Neural cell (in vitro differentiated cells): Measurements from ENCODE around the gene GASK1B. TPM values are rescaled to one million over a fixed set of nuclear protein-coding genes. Genes with fewer than 3 reads are reported as not detected.

Experiments used
- H2AFZ ChIP-seq: fragments of 200-600, 300-800 bp; sonication (generic), shearing (Covaris generic); 2 replicates; pipeline ENCODE4 v1.6.0; 2014; ENCODE audit warnings: low read depth, mild to moderate bottlenecking, antibody characterized with exemption, low read length, moderate library complexity
- H3F3A ChIP-seq: fragments of 200-600 bp; shearing (Covaris generic); 2 replicates; pipeline ENCODE4 v1.6.1; 2016; ENCODE audit warnings: mild to moderate bottlenecking, moderate library complexity, mixed read lengths, antibody characterized with exemption, low read length; ENCODE audit not compliant: insufficient read depth, poor library complexity, severe bottlenecking
- H3K27ac ChIP-seq: fragments of 200-600, 300-800 bp; sonication (generic), shearing (Covaris generic); 2 replicates; pipeline ENCODE4 v1.5.1; 2014; ENCODE audit warnings: mild to moderate bottlenecking, low read length, moderate library complexity
- H3K27me3 ChIP-seq: fragments of 300-800, 200-600 bp; sonication (generic), shearing (Covaris generic); 2 replicates; pipeline ENCODE4 v1.6.0; 2014; ENCODE audit warnings: mild to moderate bottlenecking, low read depth, low read length, moderate library complexity; ENCODE audit not compliant: insufficient read depth
- H3K36me3 ChIP-seq: fragments of 300-800, 200-600 bp; sonication (generic), shearing (Covaris generic); 2 replicates; pipeline ENCODE4 v1.5.1; 2014; ENCODE audit warnings: mild to moderate bottlenecking, antibody characterized with exemption, low read length, moderate library complexity; ENCODE audit not compliant: insufficient read depth
- H3K4me2 ChIP-seq: fragments of 300-800, 200-600 bp; sonication (generic), shearing (Covaris generic); 2 replicates; pipeline ENCODE4 v1.6.0; 2014; ENCODE audit warnings: mild to moderate bottlenecking, low read length
- H3K4me3 ChIP-seq: fragments of 300-800, 200-600 bp; sonication (generic), shearing (Covaris generic); 2 replicates; pipeline ENCODE4 v1.5.1; 2014; ENCODE audit warnings: mild to moderate bottlenecking, low read length, moderate library complexity
- H3K79me2 ChIP-seq: fragments of 200-600 bp; shearing (Covaris generic); replicated peaks from 2 replicates; pipeline ENCODE4 v1.6.0; 2014; ENCODE audit warnings: mild to moderate bottlenecking, low read length, moderate library complexity; ENCODE audit not compliant: insufficient read depth
- H3K9ac ChIP-seq: fragments of 300-800, 200-600 bp; sonication (generic), shearing (Covaris generic); 2 replicates; pipeline ENCODE4 v1.6.1; 2016; ENCODE audit warnings: mild to moderate bottlenecking, low read length, mixed read lengths
- H3K9me2 ChIP-seq: fragments of 200-600 bp; shearing (Covaris generic); 2 replicates; pipeline ENCODE4 v1.6.1; 2016; ENCODE audit warnings: mild to moderate bottlenecking, low read length, mixed read lengths; ENCODE audit not compliant: insufficient read depth
- H3K9me3 ChIP-seq: fragments of 200-600, 300-800 bp; sonication (generic), shearing (Covaris generic); 2 replicates; pipeline ENCODE4 v1.6.1; 2016; ENCODE audit warnings: mild to moderate bottlenecking, mixed run types, low read length, moderate library complexity, mixed read lengths
- H4K20me1 ChIP-seq: fragments of 200-600 bp; shearing (Covaris generic); 2 replicates; pipeline ENCODE4 v1.6.1; 2016; ENCODE audit warnings: mild to moderate bottlenecking, mixed run types; ENCODE audit not compliant: insufficient read depth
- CTCF ChIP-seq: fragments of 450-650 bp; IDR thresholded peaks from 2 replicates; pipeline ENCODE4 v1.5.1; 2014; ENCODE audit warnings: antibody characterized with exemption, mild to moderate bottlenecking, moderate library complexity; ENCODE audit not compliant: poor library complexity, severe bottlenecking
- EP300 ChIP-seq: fragments of 450-650 bp; conservative IDR thresholded peaks from 2 replicates; pipeline ENCODE4 v1.6.1; 2014; ENCODE audit warnings: antibody characterized with exemption, mild to moderate bottlenecking, moderate library complexity; ENCODE audit not compliant: poor library complexity, severe bottlenecking
- EZH2 ChIP-seq: fragments of 200-600, 300-800 bp; shearing (Covaris generic), sonication (generic); IDR thresholded peaks from 2 replicates; pipeline ENCODE4 v1.6.1; 2014; ENCODE audit warnings: antibody characterized with exemption, low read length, borderline replicate concordance, mild to moderate bottlenecking; ENCODE audit not compliant: insufficient read depth, poor library complexity, severe bottlenecking
- MXI1 ChIP-seq: fragments of 450-650 bp; conservative IDR thresholded peaks from 2 replicates; pipeline ENCODE4 v1.6.1; 2014; ENCODE audit warnings: antibody characterized with exemption, mild to moderate bottlenecking; ENCODE audit not compliant: poor library complexity, severe bottlenecking
- POLR2AphosphoS5 ChIP-seq: IDR thresholded peaks from 2 replicates; pipeline ENCODE4 v1.6.1; 2012
- RAD21 ChIP-seq: fragments of 450-650 bp; conservative IDR thresholded peaks from 2 replicates; pipeline ENCODE4 v1.6.1; 2014; ENCODE audit warnings: antibody characterized with exemption, mild to moderate bottlenecking, moderate library complexity
- REST ChIP-seq: IDR thresholded peaks from 2 replicates; pipeline ENCODE4 v1.6.1; 2012; ENCODE audit warnings: borderline replicate concordance
- SMC3 ChIP-seq: fragments of 450-650 bp; conservative IDR thresholded peaks from 2 replicates; pipeline ENCODE4 v1.6.1; 2014; ENCODE audit warnings: antibody characterized with exemption, mild to moderate bottlenecking, moderate library complexity; ENCODE audit not compliant: poor library complexity
- TAF1 ChIP-seq: IDR thresholded peaks from 2 replicates; pipeline ENCODE4 v1.6.1; 2012; ENCODE audit warnings: low read depth
- polyA minus RNA-seq: library from RNA; depleted of rRNA, polyadenylated mRNA; stranded (reverse); fragments of >200 nt; gene quantifications from 2 replicates; pipeline ENCODE4 v1.2.3, GENCODE V29; 2014
- polyA plus RNA-seq: library from polyadenylated mRNA; depleted of rRNA; stranded (reverse); fragments of >200 nt; gene quantifications from 2 replicates; pipeline ENCODE4 v1.2.3, GENCODE V29; 2014

GASK1B gene
- polyA plus RNA-seq (0.40 and 4.9 TPM in 2 replicates), polyA minus RNA-seq (0.69 and 2.4 TPM in 2 replicates)

- Histone ChIP-seq H2AFZ (no peak within 1 kb of the TSS), H3K27me3 (no peaks in the 10 kb centered on the region), H4K20me1 (no peaks in the 10 kb centered on the region), H3K79me2 (no peaks in the 10 kb centered on the region), H3K4me3 (no peak within 1 kb of the TSS), H3F3A (no peaks in the 10 kb centered on the region), H3K9ac (no peak within 1 kb of the TSS), H3K9me3 (no peaks in the 10 kb centered on the region), H3K27ac (no peak within 1 kb of the TSS), H3K4me2 (no peak within 1 kb of the TSS), H3K9me2 (no peaks in the 10 kb centered on the region), H3K36me3 (no peaks in the 10 kb centered on the region)
- TF ChIP-seq RAD21 (peak; percentile 80), SMC3 (peak; percentile 84), CTCF (peak; percentile 73), EP300 (no peak), TAF1 (no peak), EZH2 (no peak)
Measured at GRCh38 chr4:158172261-158173258, at the start of gene GASK1B. GASK1B (minus strand) TSS chr4:158173025; CDS start chr4:158171375, 1,650 bp downstream.

- no peak for TF ChIP-seq EZH2
- no peak for TF ChIP-seq POLR2AphosphoS5
- no peak for TF ChIP-seq SMC3
- no peak for TF ChIP-seq EP300
- TF ChIP-seq REST, result no peak
- no peak for TF ChIP-seq MXI1
- no peak for TF ChIP-seq CTCF
- no peak for TF ChIP-seq TAF1
- no peak for TF ChIP-seq RAD21
- no peaks in the 10 kb centered on the region for H3K9me2 ChIP-seq
- no peak overlapping the region for H3K9ac ChIP-seq
- no peaks in the 10 kb centered on the region for H4K20me1 ChIP-seq
- H3F3A ChIP-seq, result no peaks in the 10 kb centered on the region
- no peaks in the 10 kb centered on the region for H3K79me2 ChIP-seq
- peak overlapping the region; percentile 71 for H3K27ac ChIP-seq
- H3K36me3 ChIP-seq, result no peaks in the 10 kb centered on the region
- H3K4me2 ChIP-seq, result no peak overlapping the region
- H3K4me3 ChIP-seq, result no peak overlapping the region
- no peaks in the 10 kb centered on the region for H3K27me3 ChIP-seq
- H2AFZ ChIP-seq, result no peak overlapping the region
- H3K9me3 ChIP-seq, result no peaks in the 10 kb centered on the region
Measured at GRCh38 chr4:158219623-158220022, 46.8 kb upstream of the GASK1B start.
